Measurements from ENCODE around the gene SPESP1.

SPESP1 gene

GRCh38 chr15:68924866-68925560 lies 5.3 kb upstream of the SPESP1 start:
- no peak overlapping the region for H3K27ac ChIP-seq
- no peak for TF ChIP-seq ZFX (IDR thresholded peaks at IDR 0.05)
- TF ChIP-seq CTCF (conservative IDR thresholded peaks at IDR 0.05), result peak; percentile 93

DNA sequence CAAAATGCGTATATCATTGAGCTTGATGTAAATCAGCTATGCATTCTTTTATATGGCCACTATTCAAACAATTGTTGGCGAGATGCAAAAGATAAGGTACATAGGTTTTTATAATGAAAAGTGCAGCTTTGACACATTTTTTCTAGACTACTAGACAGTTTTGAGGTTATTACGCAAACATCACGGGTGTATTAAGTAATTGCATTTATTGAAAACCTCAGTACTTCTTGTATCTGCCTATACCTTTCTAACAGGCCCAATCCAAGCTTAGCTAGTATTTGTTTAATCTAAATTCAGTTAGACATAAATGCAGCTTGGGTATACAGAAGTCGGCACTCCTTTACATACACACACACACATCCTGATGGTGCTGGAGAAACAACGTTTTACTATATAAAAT lies 2.7 kb downstream of the SPESP1 start:
- TF ChIP-seq ZFX (IDR thresholded peaks at IDR 0.05) (no peak), CTCF (conservative IDR thresholded peaks at IDR 0.05) (no peak)
- H3K27ac ChIP-seq, result no peak overlapping the region

GRCh38 chr15:68934341-68934740 lies 4.0 kb downstream of the SPESP1 start:
- no peak overlapping the region for H3K27ac ChIP-seq

DNA sequence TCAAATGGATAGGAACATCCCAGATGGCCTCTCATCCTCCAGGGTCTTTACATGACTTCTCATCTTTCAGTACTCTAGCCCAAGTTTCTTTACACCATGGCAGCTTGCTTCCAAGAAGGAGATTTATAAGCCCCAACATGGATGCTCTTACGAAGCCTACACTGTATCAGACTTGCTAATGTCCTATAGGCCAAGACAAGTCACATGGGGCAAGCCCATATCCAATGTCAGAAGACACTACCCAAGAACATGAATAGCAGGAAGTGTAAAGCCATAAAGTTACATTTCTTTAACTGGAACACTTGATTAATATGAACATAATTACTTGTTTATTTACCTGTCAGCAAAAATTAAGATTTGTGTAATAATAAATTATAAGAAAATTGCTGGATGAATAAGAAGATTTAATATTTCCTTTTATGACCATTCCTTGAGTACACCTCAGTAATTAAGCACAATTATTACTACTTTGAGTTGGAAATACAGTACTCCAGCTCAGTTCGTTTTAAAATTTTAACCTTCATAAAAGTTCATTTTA lies 5.1 kb downstream of the SPESP1 start:
- TF ChIP-seq ZFX (IDR thresholded peaks at IDR 0.05) (no peak), CTCF (conservative IDR thresholded peaks at IDR 0.05) (no peak)
- no peak overlapping the region for H3K27ac ChIP-seq

More at GRCh38 chr15:68934341-68934740, 4.0 kb downstream of the SPESP1 start:
- TF ChIP-seq ZFX (IDR thresholded peaks at IDR 0.05), result no peak
- TF ChIP-seq CTCF (conservative IDR thresholded peaks at IDR 0.05), result no peak

GRCh38 chr15:68939501-68939900 lies 9.2 kb downstream of the SPESP1 start:
- no peak overlapping the region for H3K27ac ChIP-seq
- TF ChIP-seq CTCF (conservative IDR thresholded peaks at IDR 0.05) (no peak), ZFX (IDR thresholded peaks at IDR 0.05) (no peak)

- H3K27ac ChIP-seq, result no peak overlapping the region
- TF ChIP-seq CTCF (conservative IDR thresholded peaks at IDR 0.05) (no peak), ZFX (IDR thresholded peaks at IDR 0.05) (no peak)
Measured at GRCh38 chr15:68951813-68952212, 21.5 kb downstream of the SPESP1 start.

DNA sequence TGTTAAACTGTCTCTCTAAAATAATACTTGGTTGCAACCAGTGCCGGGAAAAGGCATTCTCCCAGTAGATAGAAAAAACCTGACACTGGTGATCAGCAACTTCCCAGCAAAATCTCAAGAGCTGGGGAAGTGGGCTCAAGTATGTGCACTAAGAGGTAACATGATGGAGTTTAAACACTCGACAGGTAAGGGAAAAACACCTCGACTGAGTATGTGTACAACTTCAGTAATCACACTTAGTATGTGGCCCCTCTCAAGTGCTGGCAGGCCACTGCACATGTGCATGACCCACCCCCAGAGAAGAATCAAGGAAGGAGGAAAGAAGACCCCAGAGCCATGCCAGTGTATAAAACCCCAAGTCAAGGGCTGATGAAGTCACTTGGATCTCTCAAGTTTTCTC lies 27.4 kb downstream of the SPESP1 start:
- TF ChIP-seq CTCF (conservative IDR thresholded peaks at IDR 0.05) (no peak), ZFX (IDR thresholded peaks at IDR 0.05) (no peak)
- H3K27ac ChIP-seq, result no peak overlapping the region

Measured in C4-2B (cell line).